ENCODE results near the gene JAKMIP2. TPM values are rescaled to one million over a fixed set of nuclear protein-coding genes. Genes with fewer than 3 reads are reported as not detected.

JAKMIP2 gene
- total and polyA plus RNA-seq, 2 experiments from 2014 or later: 1.4 to 4.3 TPM

- DNase-seq (ENCODE audit: low spot score): no peak
- no peaks in the 10 kb centered on the region for H4K20me1 ChIP-seq (ENCODE audit: insufficient read depth, poor library complexity, severe bottlenecking)
- 46% methylated on average over 1 of the region's 1 CpG for WGBS (ENCODE audit: low lambda C conversion rate, missing lambda C conversion rate)
- no peaks in the 10 kb centered on the region for H3K36me3 ChIP-seq (replicated peaks; ENCODE audit: insufficient read depth, low read depth)
- H3K27me3 ChIP-seq: no peaks in the 10 kb centered on the region
- H3K4me3 ChIP-seq: no peak overlapping the region
- H3K4me2 ChIP-seq: no peak overlapping the region
- H3K79me2 ChIP-seq: no peaks in the 10 kb centered on the region
- H3K4me1 ChIP-seq (ENCODE audit: insufficient read depth): no peaks in the 10 kb centered on the region
- no peak overlapping the region for H3K27ac ChIP-seq
- no peak overlapping the region for H2AFZ ChIP-seq
- no peaks in the 10 kb centered on the region for H3K9me3 ChIP-seq (ENCODE audit: low read depth)
- no peak for TF ChIP-seq EZH2 (IDR thresholded peaks at IDR 0.05; ENCODE audit: borderline replicate concordance)
- no peak for TF ChIP-seq EZH2phosphoT487 (IDR thresholded peaks at IDR 0.05; ENCODE audit: low read depth, severe bottlenecking, unreplicated experiment)
- TF ChIP-seq, protein P1, sequence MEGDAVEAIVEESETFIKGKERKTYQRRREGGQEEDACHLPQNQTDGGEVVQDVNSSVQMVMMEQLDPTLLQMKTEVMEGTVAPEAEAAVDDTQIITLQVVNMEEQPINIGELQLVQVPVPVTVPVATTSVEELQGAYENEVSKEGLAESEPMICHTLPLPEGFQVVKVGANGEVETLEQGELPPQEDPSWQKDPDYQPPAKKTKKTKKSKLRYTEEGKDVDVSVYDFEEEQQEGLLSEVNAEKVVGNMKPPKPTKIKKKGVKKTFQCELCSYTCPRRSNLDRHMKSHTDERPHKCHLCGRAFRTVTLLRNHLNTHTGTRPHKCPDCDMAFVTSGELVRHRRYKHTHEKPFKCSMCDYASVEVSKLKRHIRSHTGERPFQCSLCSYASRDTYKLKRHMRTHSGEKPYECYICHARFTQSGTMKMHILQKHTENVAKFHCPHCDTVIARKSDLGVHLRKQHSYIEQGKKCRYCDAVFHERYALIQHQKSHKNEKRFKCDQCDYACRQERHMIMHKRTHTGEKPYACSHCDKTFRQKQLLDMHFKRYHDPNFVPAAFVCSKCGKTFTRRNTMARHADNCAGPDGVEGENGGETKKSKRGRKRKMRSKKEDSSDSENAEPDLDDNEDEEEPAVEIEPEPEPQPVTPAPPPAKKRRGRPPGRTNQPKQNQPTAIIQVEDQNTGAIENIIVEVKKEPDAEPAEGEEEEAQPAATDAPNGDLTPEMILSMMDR (IDR thresholded peaks at IDR 0.05; ENCODE audit: poor library complexity): no peak
- no peaks in the 10 kb centered on the region for H3K9me2 ChIP-seq (replicated peaks; ENCODE audit: insufficient read depth)
Measured at GRCh38 chr5:147819261-147819770, 36.8 kb upstream of the JAKMIP2 start.

- Histone ChIP-seq H3K27me3 (no peaks in the 10 kb centered on the region), H3K9me2 (replicated peaks; ENCODE audit: insufficient read depth) (no peaks in the 10 kb centered on the region), H3K79me2 (no peaks in the 10 kb centered on the region), H3K4me2 (no peak overlapping the region), H4K20me1 (ENCODE audit: insufficient read depth, poor library complexity, severe bottlenecking) (no peaks in the 10 kb centered on the region), H3K4me3 (no peak overlapping the region), H3K4me1 (ENCODE audit: insufficient read depth) (no peaks in the 10 kb centered on the region), H3K9me3 (ENCODE audit: low read depth) (no peaks in the 10 kb centered on the region), H2AFZ (no peak overlapping the region), H3K36me3 (replicated peaks; ENCODE audit: insufficient read depth, low read depth) (no peaks in the 10 kb centered on the region), H3K27ac (no peak overlapping the region)
- DNase-seq (ENCODE audit: low spot score): no peak
- 62% methylated on average over 1 of the region's 1 CpG for WGBS (ENCODE audit: low lambda C conversion rate, missing lambda C conversion rate)
- TF ChIP-seq, protein P1 (IDR thresholded peaks at IDR 0.05; ENCODE audit: poor library complexity): no peak
- no peak for TF ChIP-seq EZH2phosphoT487 (IDR thresholded peaks at IDR 0.05; ENCODE audit: low read depth, severe bottlenecking, unreplicated experiment)
- TF ChIP-seq EZH2 (IDR thresholded peaks at IDR 0.05; ENCODE audit: borderline replicate concordance): no peak
Measured at GRCh38 chr5:147818290-147818689, 35.8 kb upstream of the JAKMIP2 start.

DNA sequence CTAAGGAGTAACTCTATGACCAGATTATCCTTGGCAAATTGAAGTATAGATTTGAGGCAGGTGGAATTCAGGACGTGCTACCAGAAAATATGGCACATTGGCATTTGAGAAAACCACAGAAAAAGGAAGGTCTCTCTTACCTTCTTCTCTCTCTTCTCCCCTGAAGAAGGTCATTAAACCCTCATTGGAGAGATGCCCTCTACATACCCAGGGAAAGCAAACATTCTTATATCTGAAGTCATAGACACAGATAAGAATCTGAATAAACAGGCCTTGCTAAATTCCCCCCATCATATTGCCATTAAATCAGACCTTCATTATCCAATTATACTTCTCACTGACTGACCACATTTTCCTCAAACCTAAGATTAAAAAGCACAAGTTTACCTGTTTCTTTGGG lies 31.2 kb upstream of the JAKMIP2 start:
- Histone ChIP-seq H3K4me2 (no peak overlapping the region), H2AFZ (no peak overlapping the region), H4K20me1 (ENCODE audit: insufficient read depth, poor library complexity, severe bottlenecking) (no peaks in the 10 kb centered on the region), H3K9me3 (ENCODE audit: low read depth) (no peaks in the 10 kb centered on the region), H3K4me1 (ENCODE audit: insufficient read depth) (no peaks in the 10 kb centered on the region), H3K4me3 (no peak overlapping the region), H3K9me2 (replicated peaks; ENCODE audit: insufficient read depth) (no peaks in the 10 kb centered on the region), H3K27ac (no peak overlapping the region), H3K36me3 (replicated peaks; ENCODE audit: insufficient read depth, low read depth) (no peaks in the 10 kb centered on the region), H3K79me2 (no peaks in the 10 kb centered on the region), H3K27me3 (no peaks in the 10 kb centered on the region)
- no peak for TF ChIP-seq EZH2phosphoT487 (IDR thresholded peaks at IDR 0.05; ENCODE audit: low read depth, severe bottlenecking, unreplicated experiment)
- no peak for TF ChIP-seq EZH2 (IDR thresholded peaks at IDR 0.05; ENCODE audit: borderline replicate concordance)
- TF ChIP-seq, protein P1 (IDR thresholded peaks at IDR 0.05; ENCODE audit: poor library complexity): no peak
- DNase-seq (ENCODE audit: low spot score): no peak
- 90% methylated on average over 1 of the region's 1 CpG for WGBS (ENCODE audit: low lambda C conversion rate, missing lambda C conversion rate)

Measured in hepatocyte (in vitro differentiated cells).